T-helper 17 cell (primary cell): Measurements from ENCODE around the gene POLQ. TPM values are rescaled to one million over a fixed set of nuclear protein-coding genes. Genes with fewer than 3 reads are reported as not detected.
"Not testable (repeated sequence)": the region's sequence is repeated elsewhere in the genome, so short reads cannot be mapped to it uniquely, and the experiment has no call there.

ENCODE experiments used
- ATAC-seq: fragments of 150-1000 bp; cut with Tn5 transposase; 2 replicates; pipeline ENCODE4 v1.10.0; 2021; ENCODE audit warnings: mild to moderate bottlenecking, moderate library complexity
- DNase-seq, 3 donors: peaks; one replicate each; pipeline versions ENCODE4 v3.0.0 to v3.0.0-alpha.2; 2020 to 2021
- H3K9me3 ChIP-seq: one replicate; pipeline ENCODE4 v1.7.0; 2013; ENCODE audit warnings: low read length, mild to moderate bottlenecking; ENCODE audit not compliant: control insufficient read depth, poor library complexity, severe bottlenecking
- H3K27ac Mint-ChIP-seq: one replicate; pipeline ENCODE4 v1.8.0; 2022; ENCODE audit warnings: mild to moderate bottlenecking, moderate library complexity, mixed read lengths
- H3K27me3 Mint-ChIP-seq: one replicate; pipeline ENCODE4 v1.8.0; 2022; ENCODE audit warnings: mixed read lengths
- H3K36me3 Mint-ChIP-seq: one replicate; pipeline ENCODE4 v1.8.0; 2022; ENCODE audit warnings: low read depth, mixed read lengths
- H3K4me1 Mint-ChIP-seq: one replicate; pipeline ENCODE4 v1.8.0; 2022; ENCODE audit warnings: mild to moderate bottlenecking, mixed read lengths
- H3K4me3 Mint-ChIP-seq: one replicate; pipeline ENCODE4 v1.8.0; 2022; ENCODE audit warnings: mild to moderate bottlenecking, moderate library complexity, mixed read lengths
- total RNA-seq, 4 donors: library from RNA in 2 of 4; stranded (reverse) in 2 of 4; gene quantifications; one replicate each; pipeline ENCODE4 v1.2.3 and lab custom pipeline; 2022 to 2026

The POLQ gene
- total RNA-seq, 2 donors from 2014 or later: 0.15 to 0.23 TPM

- Mint-ChIP-seq H3K36me3 (no peaks in the 10 kb centered on the region), H3K27ac (no peak overlapping the region), H3K4me1 (peaks cover 2% of the 10 kb centered on the region), H3K27me3 (no peaks in the 10 kb centered on the region), H3K4me3 (no peak overlapping the region)
- DNase-seq: no peak
- ATAC-seq: no peak
- no peaks in the 10 kb centered on the region for H3K9me3 ChIP-seq
These were observed 54.0 kb downstream of the POLQ start for GRCh38 chr3:121491683-121492320.

GRCh38 chr3:121490161-121490560, 55.6 kb downstream of the POLQ start:
- no peaks in the 10 kb centered on the region for H3K36me3 Mint-ChIP-seq
- peaks cover 2% of the 10 kb centered on the region for H3K4me1 Mint-ChIP-seq

GRCh38 chr3:121488628-121489027, 57.2 kb downstream of the POLQ start:
- ATAC-seq (no peak), DNase-seq (no peak)
- no peaks in the 10 kb centered on the region for H3K36me3 Mint-ChIP-seq

More at GRCh38 chr3:121490161-121490560, 55.6 kb downstream of the POLQ start:
- H3K27me3 Mint-ChIP-seq: no peaks in the 10 kb centered on the region
- no peak for DNase-seq
- H3K9me3 ChIP-seq: no peaks in the 10 kb centered on the region
- no peak overlapping the region for H3K4me3 Mint-ChIP-seq
- H3K27ac Mint-ChIP-seq: no peak overlapping the region
- no peak for ATAC-seq

GRCh38 chr3:121483290-121483689, 62.5 kb downstream of the POLQ start:
- DNase-seq (no peak), ATAC-seq (no peak)
- no peak overlapping the region for H3K4me3 Mint-ChIP-seq
- H3K36me3 Mint-ChIP-seq: no peaks in the 10 kb centered on the region
- H3K9me3 ChIP-seq: no peaks in the 10 kb centered on the region
- H3K27me3 Mint-ChIP-seq: no peaks in the 10 kb centered on the region
- peaks cover 5% of the 10 kb centered on the region for H3K4me1 Mint-ChIP-seq
- peak overlapping the region; percentile 21 for H3K27ac Mint-ChIP-seq

More at GRCh38 chr3:121488628-121489027, 57.2 kb downstream of the POLQ start:
- Mint-ChIP-seq H3K4me1 (peaks cover 2% of the 10 kb centered on the region), H3K27me3 (no peaks in the 10 kb centered on the region), H3K27ac (no peak overlapping the region), H3K4me3 (no peak overlapping the region)
- H3K9me3 ChIP-seq: no peaks in the 10 kb centered on the region

GRCh38 chr3:121482660-121483059, 63.1 kb downstream of the POLQ start:
- no peaks in the 10 kb centered on the region for H3K27me3 Mint-ChIP-seq
- H3K4me3 Mint-ChIP-seq: no peak overlapping the region
- ATAC-seq (no peak), DNase-seq (no peak)
- H3K9me3 ChIP-seq: no peaks in the 10 kb centered on the region
- H3K4me1 Mint-ChIP-seq: peaks cover 5% of the 10 kb centered on the region
- peak overlapping the region; percentile 21 for H3K27ac Mint-ChIP-seq
- no peaks in the 10 kb centered on the region for H3K36me3 Mint-ChIP-seq

- H3K4me1 Mint-ChIP-seq: peaks cover 5% of the 10 kb centered on the region
- no peak overlapping the region for H3K4me3 Mint-ChIP-seq
- DNase-seq: no peak
- H3K9me3 ChIP-seq: no peaks in the 10 kb centered on the region
- H3K27me3 Mint-ChIP-seq: no peaks in the 10 kb centered on the region
- no peak overlapping the region for H3K27ac Mint-ChIP-seq
- no peak for ATAC-seq
- H3K36me3 Mint-ChIP-seq: no peaks in the 10 kb centered on the region
These were observed 64.5 kb downstream of the POLQ start for GRCh38 chr3:121481106-121481880.

GRCh38 chr3:121477589-121477988, 68.2 kb downstream of the POLQ start:
- Mint-ChIP-seq H3K4me3 (no peak overlapping the region), H3K27ac (no peak overlapping the region), H3K27me3 (no peaks in the 10 kb centered on the region), H3K4me1 (peaks cover 3% of the 10 kb centered on the region), H3K36me3 (no peaks in the 10 kb centered on the region)
- H3K9me3 ChIP-seq: no peaks in the 10 kb centered on the region
- ATAC-seq (no peak), DNase-seq (no peak)

- Mint-ChIP-seq H3K4me1 (no peaks in the 10 kb centered on the region), H3K36me3 (no peaks in the 10 kb centered on the region), H3K4me3 (no peak overlapping the region), H3K27ac (no peak overlapping the region), H3K27me3 (no peaks in the 10 kb centered on the region)
- no peaks in the 10 kb centered on the region for H3K9me3 ChIP-seq
- ATAC-seq (no peak), DNase-seq (no peak)
These were observed 72.8 kb downstream of the POLQ start for GRCh38 chr3:121473001-121473400.

GRCh38 chr3:121467085-121467484, 78.7 kb downstream of the POLQ start:
- no peaks in the 10 kb centered on the region for H3K9me3 ChIP-seq
- Mint-ChIP-seq H3K27me3 (no peaks in the 10 kb centered on the region), H3K27ac (no peak overlapping the region), H3K4me3 (no peak overlapping the region), H3K4me1 (no peaks in the 10 kb centered on the region), H3K36me3 (peaks cover 2% of the 10 kb centered on the region)
- ATAC-seq: no peak
- no peak for DNase-seq

- DNase-seq (no peak), ATAC-seq (no peak)
- peaks cover 2% of the 10 kb centered on the region for H3K36me3 Mint-ChIP-seq
- H3K9me3 ChIP-seq: no peaks in the 10 kb centered on the region
- no peaks in the 10 kb centered on the region for H3K27me3 Mint-ChIP-seq
- no peak overlapping the region for H3K27ac Mint-ChIP-seq
- H3K4me1 Mint-ChIP-seq: no peaks in the 10 kb centered on the region
- H3K4me3 Mint-ChIP-seq: no peak overlapping the region
These were observed 82.0 kb downstream of the POLQ start for GRCh38 chr3:121463745-121464144.

GRCh38 chr3:121462565-121462964, 83.2 kb downstream of the POLQ start:
- no peaks in the 10 kb centered on the region for H3K9me3 ChIP-seq
- Mint-ChIP-seq H3K36me3 (peaks cover 2% of the 10 kb centered on the region), H3K27ac (no peak overlapping the region), H3K4me1 (no peaks in the 10 kb centered on the region), H3K4me3 (no peak overlapping the region), H3K27me3 (no peaks in the 10 kb centered on the region)
- DNase-seq (no peak), ATAC-seq (no peak)

GRCh38 chr3:121451752-121452151, 94.0 kb downstream of the POLQ start:
- not testable (repeated sequence) for H3K4me1 Mint-ChIP-seq, ATAC-seq, H3K27ac Mint-ChIP-seq, H3K36me3 Mint-ChIP-seq, H3K27me3 Mint-ChIP-seq, H3K4me3 Mint-ChIP-seq, DNase-seq, H3K9me3 ChIP-seq

GRCh38 chr3:121443456-121443855, 102.3 kb downstream of the POLQ start:
- DNase-seq: no peak
- H3K4me3 Mint-ChIP-seq: no peak overlapping the region
- H3K9me3 ChIP-seq: no peaks in the 10 kb centered on the region
- H3K4me1 Mint-ChIP-seq: peaks cover 4% of the 10 kb centered on the region
- H3K36me3 Mint-ChIP-seq: peaks cover 2% of the 10 kb centered on the region
- no peak for ATAC-seq
- no peaks in the 10 kb centered on the region for H3K27me3 Mint-ChIP-seq
- no peak overlapping the region for H3K27ac Mint-ChIP-seq

- H3K36me3 Mint-ChIP-seq: no peaks in the 10 kb centered on the region
- no peak overlapping the region for H3K4me3 Mint-ChIP-seq
- DNase-seq (no peak), ATAC-seq (no peak)
- no peak overlapping the region for H3K27ac Mint-ChIP-seq
- H3K9me3 ChIP-seq: no peaks in the 10 kb centered on the region
- H3K27me3 Mint-ChIP-seq: no peaks in the 10 kb centered on the region
- H3K4me1 Mint-ChIP-seq: peaks cover 9% of the 10 kb centered on the region
These were observed 109.1 kb downstream of the POLQ start for GRCh38 chr3:121436641-121437040.
